ENCODE data around the gene NTN1.

NTN1 gene

GRCh38 chr17:9233761-9234160 is 212.5 kb downstream of the NTN1 start:
- H3F3A ChIP-seq (ENCODE audit: insufficient read depth) = no peaks in the 10 kb centered on the region
- H2AFZ ChIP-seq (ENCODE audit: low read depth, low read length, severe bottlenecking) = no peak overlapping the region
- H3K9ac ChIP-seq (ENCODE audit: low read length) = no peak overlapping the region
- H4K20me1 ChIP-seq (ENCODE audit: low read depth, low read length) = no peaks in the 10 kb centered on the region
- no peak for TF ChIP-seq EZH2phosphoT487 (conservative IDR thresholded peaks at IDR 0.05; ENCODE audit: low read length)
- TF ChIP-seq CTCF (IDR thresholded peaks at IDR 0.05; ENCODE audit: insufficient read depth, low read length, poor library complexity, severe bottlenecking) = no peak
- no peaks in the 10 kb centered on the region for H3K79me2 ChIP-seq (ENCODE audit: insufficient read depth, low read length)
- H3K4me3 ChIP-seq (ENCODE audit: insufficient read depth, low read length, poor library complexity, severe bottlenecking) = no peak overlapping the region
- H3K9me3 ChIP-seq (ENCODE audit: insufficient read depth, low read length) = no peaks in the 10 kb centered on the region
- H3K27ac ChIP-seq (ENCODE audit: low read depth, low read length) = no peak overlapping the region
- H3K36me3 ChIP-seq (ENCODE audit: low read length) = no peaks in the 10 kb centered on the region
- H3K9me2 ChIP-seq (replicated peaks; ENCODE audit: insufficient read depth, low read length) = no peaks in the 10 kb centered on the region
- no peaks in the 10 kb centered on the region for H3K27me3 ChIP-seq (ENCODE audit: low read length)
- H3K4me2 ChIP-seq (ENCODE audit: low read depth, low read length, poor library complexity, severe bottlenecking) = no peak overlapping the region

GRCh38 chr17:9234389-9234945 is 213.2 kb downstream of the NTN1 start:
- no peak overlapping the region for H2AFZ ChIP-seq (ENCODE audit: low read depth, low read length, severe bottlenecking)
- H3K9me2 ChIP-seq (replicated peaks; ENCODE audit: insufficient read depth, low read length) = no peaks in the 10 kb centered on the region
- H3K9me3 ChIP-seq (ENCODE audit: insufficient read depth, low read length) = no peaks in the 10 kb centered on the region
- H3K4me2 ChIP-seq (ENCODE audit: low read depth, low read length, poor library complexity, severe bottlenecking) = no peak overlapping the region
- no peak overlapping the region for H3K4me3 ChIP-seq (ENCODE audit: insufficient read depth, low read length, poor library complexity, severe bottlenecking)
- H3K27me3 ChIP-seq (ENCODE audit: low read length) = no peaks in the 10 kb centered on the region
- TF ChIP-seq EZH2phosphoT487 (conservative IDR thresholded peaks at IDR 0.05; ENCODE audit: low read length) = no peak
- TF ChIP-seq CTCF (IDR thresholded peaks at IDR 0.05; ENCODE audit: insufficient read depth, low read length, poor library complexity, severe bottlenecking) = no peak
- no peaks in the 10 kb centered on the region for H3K36me3 ChIP-seq (ENCODE audit: low read length)
- no peaks in the 10 kb centered on the region for H3K79me2 ChIP-seq (ENCODE audit: insufficient read depth, low read length)
- no peaks in the 10 kb centered on the region for H4K20me1 ChIP-seq (ENCODE audit: low read depth, low read length)
- H3F3A ChIP-seq (ENCODE audit: insufficient read depth) = no peaks in the 10 kb centered on the region
- no peak overlapping the region for H3K27ac ChIP-seq (ENCODE audit: low read depth, low read length)
- no peak overlapping the region for H3K9ac ChIP-seq (ENCODE audit: low read length)

GRCh38 chr17:9235346-9235745 is 214.0 kb downstream of the NTN1 start:
- Histone ChIP-seq H3K79me2 (ENCODE audit: insufficient read depth, low read length) (no peaks in the 10 kb centered on the region), H3K36me3 (ENCODE audit: low read length) (no peaks in the 10 kb centered on the region), H3K9ac (ENCODE audit: low read length) (no peak overlapping the region), H3F3A (ENCODE audit: insufficient read depth) (no peaks in the 10 kb centered on the region), H3K27ac (ENCODE audit: low read depth, low read length) (no peak overlapping the region), H3K9me3 (ENCODE audit: insufficient read depth, low read length) (no peaks in the 10 kb centered on the region), H4K20me1 (ENCODE audit: low read depth, low read length) (no peaks in the 10 kb centered on the region), H3K9me2 (replicated peaks; ENCODE audit: insufficient read depth, low read length) (no peaks in the 10 kb centered on the region), H3K27me3 (ENCODE audit: low read length) (no peaks in the 10 kb centered on the region), H3K4me3 (ENCODE audit: insufficient read depth, low read length, poor library complexity, severe bottlenecking) (no peak overlapping the region), H2AFZ (ENCODE audit: low read depth, low read length, severe bottlenecking) (no peak overlapping the region), H3K4me2 (ENCODE audit: low read depth, low read length, poor library complexity, severe bottlenecking) (no peak overlapping the region)
- no peak for TF ChIP-seq CTCF (IDR thresholded peaks at IDR 0.05; ENCODE audit: insufficient read depth, low read length, poor library complexity, severe bottlenecking)
- TF ChIP-seq EZH2phosphoT487 (conservative IDR thresholded peaks at IDR 0.05; ENCODE audit: low read length) = no peak

Data from SU-DHL-6 (cell line).